Pancreas (tissue), 10 donors: ENCODE results near the gene LAMP5. TPM values are rescaled to one million over a fixed set of nuclear protein-coding genes. Genes with fewer than 3 reads are reported as not detected.

ENCODE experiments used
- ATAC-seq, 4 donors: fragments of 200-7000 bp; cut with Tn5 transposase; one replicate each; pipeline versions ENCODE4 v1.8.0 to v1.9.1; 2020; ENCODE audit warnings: mild to moderate bottlenecking in 4 of 4, moderate library complexity in 4 of 4
- DNase-seq, 6 donors: peaks; one replicate each; pipeline ENCODE4 v3.0.0-alpha.2; 2020
- FAIRE-seq: peaks from 2 replicates; lab custom pipeline; 2012; peaks lifted over from hg19 to GRCh38; lab: Jason Lieb, UNC
- H3K27ac ChIP-seq, 4 donors: fragments of 200-600 bp; sonication (generic); 1 replicate in 3 of 4; 2 replicates in 1 of 4; pipeline versions ENCODE4 v1.5.0 to v1.8.0; 2020
- H3K27me3 ChIP-seq, 4 donors: fragments of 200-600 bp; one replicate each; pipeline ENCODE4 v1.8.0; 2021
- H3K36me3 ChIP-seq, 3 donors: fragments of 200-600 bp; sonication (generic) in 1 of 3; one replicate each; pipeline versions ENCODE4 v1.5.0 to v1.8.0; 2020 to 2021
- H3K4me1 ChIP-seq, 3 donors: fragments of 200-600 bp; one replicate each; pipeline ENCODE4 v1.8.0; 2021
- H3K4me3 ChIP-seq, 4 donors: fragments of 200-600 bp; sonication (generic) in 2 of 4; one replicate each; pipeline versions ENCODE4 v1.5.0 to v1.8.0; 2020 to 2021
- H3K9me3 ChIP-seq, 4 donors: fragments of 200-600 bp; one replicate each; pipeline ENCODE4 v1.8.0; 2021
- CTCF ChIP-seq, 4 donors: fragments of 200-600 bp; sonication (generic) in 3 of 4; IDR thresholded peaks; one replicate each; pipeline versions ENCODE4 v1.5.0 to v1.8.0; 2021; ENCODE audit warnings: antibody characterized with exemption in 4 of 4
- WGBS, 2 donors: extraction: QIAGEN DNeasy Blood & Tissue Kit; methylation state at CpG; one replicate each; pipeline ENCODE4 v1.1.7; 2013; 5-methylcytosine and 5-hydroxymethylcytosine counted together
- intact Hi-C, 3 donors: fragments of 100-400 bp; cut with DNase I; formaldehyde crosslinking; loops; one replicate each; pipeline versions ENCODE4 v1.11.1 to v1.14.2; 2022
- polyA plus RNA-seq, 2 donors: library from polyadenylated mRNA; stranded (reverse); fragments of 200-250 nt; gene quantifications; one replicate each; pipeline ENCODE4 v1.2.3, GENCODE V29; 2013
- total RNA-seq, 6 donors: library from RNA; stranded (reverse); fragmentation: NEBNext Ultra II Directional in 4 of 6; extraction: Animal tissue kit (Norgen Biotek cat#: 25700) in 4 of 6; gene quantifications; one replicate each; pipeline versions ENCODE4 v1.2.1 to v1.2.4, GENCODE V29; 2021 to 2023
- donor health status: healthy with polysubstance abuse.
- donor health status: DM: no; HTN: no; CAD: no; lungs with moderate emphysema.
- donor health status: DM: no; HTN: no; CAD: no.
- donor health status: control.
- donor health status: control.
- donor health status: Bipolar disorder and iron deficiency.
- donor health status: DM: yes; HTN: yes; CAD: no.
- donor health status: DM: no; HTN: no; CAD: no.
- donor health status: DM: no; HTN: no; CAD: no.
- donor health status: DM: yes; HTN: yes; CAD: no.

LAMP5 gene
- total and polyA plus RNA-seq, 8 donors: 0.09 to 3.9 (median 0.35) TPM; not detected in 3

GRCh38 chr20:9476174-9476573 is 38.2 kb upstream of the LAMP5 start:
- 46 to 72% methylated on average over 4 of the region's 4 CpGs for WGBS, 2 donors
- intact Hi-C loops: loop anchor here in 1 of 3 donors (10.0 kb wide), 1 partner anchor 59 kb away; no protein-coding TSS in a partner anchor
- ATAC-seq (no peak), DNase-seq (no peak), FAIRE-seq (no peak)
- Histone ChIP-seq H3K27me3 (no peaks in the 10 kb centered on the region), H3K9me3 (no peaks in the 10 kb centered on the region), H3K4me3 (no peak overlapping the region), H3K4me1 (no peaks in the 10 kb centered on the region), H3K27ac (no peak overlapping the region), H3K36me3 (no peaks in the 10 kb centered on the region)
- no peak for TF ChIP-seq CTCF (IDR thresholded peaks at IDR 0.05)

GRCh38 chr20:9476637-9477036 is 37.8 kb upstream of the LAMP5 start:
- 77 to 87% methylated on average over 7 of the region's 7 CpGs for WGBS, 2 donors
- no peak for FAIRE-seq
- no peak for ATAC-seq
- H3K4me1 ChIP-seq: no peaks in the 10 kb centered on the region
- DNase-seq: no peak
- no peak overlapping the region for H3K27ac ChIP-seq
- no peaks in the 10 kb centered on the region for H3K36me3 ChIP-seq
- H3K27me3 ChIP-seq: no peaks in the 10 kb centered on the region
- H3K9me3 ChIP-seq: no peaks in the 10 kb centered on the region
- no peak overlapping the region for H3K4me3 ChIP-seq
- no peak for TF ChIP-seq CTCF (IDR thresholded peaks at IDR 0.05)
- intact Hi-C loops: loop anchor here in 1 of 3 donors (10.0 kb wide), 1 partner anchor 58 kb away; no protein-coding TSS in a partner anchor

GRCh38 chr20:9478771-9479170 is 35.6 kb upstream of the LAMP5 start:
- WGBS, 2 donors: 75 to 81% methylated on average over 4 of the region's 4 CpGs
- H3K27me3 ChIP-seq: no peaks in the 10 kb centered on the region
- no peak for DNase-seq
- no peaks in the 10 kb centered on the region for H3K4me1 ChIP-seq
- FAIRE-seq: no peak
- no peak overlapping the region for H3K27ac ChIP-seq
- no peak overlapping the region for H3K4me3 ChIP-seq
- TF ChIP-seq CTCF (IDR thresholded peaks at IDR 0.05): no peak
- intact Hi-C loops: loop anchor here in 1 of 3 donors (10.0 kb wide), 1 partner anchor 56 kb away; no protein-coding TSS in a partner anchor
- no peak for ATAC-seq
- no peaks in the 10 kb centered on the region for H3K36me3 ChIP-seq
- H3K9me3 ChIP-seq: no peaks in the 10 kb centered on the region

- 88 to 90% methylated on average over 4 of the region's 4 CpGs for WGBS, 2 donors
- Histone ChIP-seq H3K4me1 (no peaks in the 10 kb centered on the region), H3K27me3 (no peaks in the 10 kb centered on the region), H3K9me3 (no peaks in the 10 kb centered on the region), H3K4me3 (no peak overlapping the region), H3K36me3 (no peaks in the 10 kb centered on the region), H3K27ac (no peak overlapping the region)
- FAIRE-seq: no peak
- DNase-seq: no peak
- ATAC-seq: no peak
- TF ChIP-seq CTCF (IDR thresholded peaks at IDR 0.05): no peak
- intact Hi-C loops: no loop called here
Observed at GRCh38 chr20:9480066-9480465, 34.3 kb upstream of the LAMP5 start.

GRCh38 chr20:9482180-9482579 is 32.2 kb upstream of the LAMP5 start:
- no peaks in the 10 kb centered on the region for H3K27me3 ChIP-seq
- no peaks in the 10 kb centered on the region for H3K36me3 ChIP-seq
- 60 to 69% methylated on average over 3 of the region's 3 CpGs for WGBS, 2 donors
- H3K4me3 ChIP-seq: no peak overlapping the region
- no peak for FAIRE-seq
- no peaks in the 10 kb centered on the region for H3K9me3 ChIP-seq
- intact Hi-C loops: no loop called here
- no peak overlapping the region for H3K27ac ChIP-seq
- no peak for DNase-seq
- ATAC-seq: no peak
- no peak for TF ChIP-seq CTCF (IDR thresholded peaks at IDR 0.05)
- no peaks in the 10 kb centered on the region for H3K4me1 ChIP-seq
